ENCODE results near the gene SLC15A5.

DNA sequence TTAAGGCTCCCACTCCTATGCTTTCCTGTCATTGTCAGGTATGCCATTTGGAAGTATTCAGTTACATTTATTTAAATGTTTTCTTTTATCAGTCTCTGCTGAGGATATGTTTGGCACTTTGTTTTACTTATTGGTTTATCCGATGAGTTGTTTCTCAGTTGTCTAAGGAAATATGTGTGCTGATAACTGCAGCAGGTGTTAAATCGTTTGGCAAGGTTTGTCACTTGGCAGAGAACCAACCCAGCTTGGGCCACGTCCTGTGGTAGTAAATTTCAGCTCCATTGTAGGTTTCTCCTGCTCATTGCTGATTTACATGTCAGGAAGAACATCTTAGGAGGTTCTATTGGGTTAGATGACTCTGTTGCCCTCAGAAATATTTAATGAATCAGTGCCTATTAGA lies 47.9 kb upstream of the SLC15A5 start:
- TF ChIP-seq RNF2 (IDR thresholded peaks at IDR 0.05; ENCODE audit: borderline replicate concordance, low read depth, low read length, missing control alignments, poor library complexity, severe bottlenecking) (no peak), CBX8 (IDR thresholded peaks at IDR 0.05; ENCODE audit: borderline replicate concordance, low read depth, low read length) (no peak), POLR2A (IDR thresholded peaks at IDR 0.05; ENCODE audit: control extremely low read depth in 1 of 2, low read depth in 2 of 2, low read length in 2 of 2) (no peak), CHD1 (IDR thresholded peaks at IDR 0.05; ENCODE audit: low read depth, low read length) (no peak)
- TF ChIP-seq, protein P1, sequence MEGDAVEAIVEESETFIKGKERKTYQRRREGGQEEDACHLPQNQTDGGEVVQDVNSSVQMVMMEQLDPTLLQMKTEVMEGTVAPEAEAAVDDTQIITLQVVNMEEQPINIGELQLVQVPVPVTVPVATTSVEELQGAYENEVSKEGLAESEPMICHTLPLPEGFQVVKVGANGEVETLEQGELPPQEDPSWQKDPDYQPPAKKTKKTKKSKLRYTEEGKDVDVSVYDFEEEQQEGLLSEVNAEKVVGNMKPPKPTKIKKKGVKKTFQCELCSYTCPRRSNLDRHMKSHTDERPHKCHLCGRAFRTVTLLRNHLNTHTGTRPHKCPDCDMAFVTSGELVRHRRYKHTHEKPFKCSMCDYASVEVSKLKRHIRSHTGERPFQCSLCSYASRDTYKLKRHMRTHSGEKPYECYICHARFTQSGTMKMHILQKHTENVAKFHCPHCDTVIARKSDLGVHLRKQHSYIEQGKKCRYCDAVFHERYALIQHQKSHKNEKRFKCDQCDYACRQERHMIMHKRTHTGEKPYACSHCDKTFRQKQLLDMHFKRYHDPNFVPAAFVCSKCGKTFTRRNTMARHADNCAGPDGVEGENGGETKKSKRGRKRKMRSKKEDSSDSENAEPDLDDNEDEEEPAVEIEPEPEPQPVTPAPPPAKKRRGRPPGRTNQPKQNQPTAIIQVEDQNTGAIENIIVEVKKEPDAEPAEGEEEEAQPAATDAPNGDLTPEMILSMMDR (IDR thresholded peaks at IDR 0.05; ENCODE audit: control extremely low read depth in 1 of 3, insufficient read depth in 1 of 3, low read depth in 1 of 3, low read length in 3 of 3) = no peak

Data from H1 (cell line).